Liver (tissue), 9 donors: ENCODE results near the gene TRAPPC6A. TPM values are rescaled to one million over a fixed set of nuclear protein-coding genes. Genes with fewer than 3 reads are reported as not detected.

ENCODE experiments used
- DNase-seq: peaks from one replicate; pipeline ENCODE4 v3.0.0-alpha.2; 2017; ENCODE audit warnings: low spot score
- H3K27ac ChIP-seq, 2 donors: one replicate each; pipeline ENCODE4 v1.7.0; 2013; ENCODE audit warnings: inconsistent platforms in 2 of 2, low read length in 2 of 2, control low read depth in 1 of 2, low read depth in 1 of 2, mild to moderate bottlenecking in 1 of 2
- H3K27me3 ChIP-seq, 4 donors: one replicate each; pipeline versions ENCODE4 v1.6.1 to v1.7.0; 2013; ENCODE audit warnings: low read length in 3 of 4, inconsistent platforms in 1 of 4, mild to moderate bottlenecking in 1 of 4, moderate library complexity in 1 of 4; ENCODE audit not compliant: control insufficient read depth in 4 of 4, insufficient read depth in 4 of 4
- H3K36me3 ChIP-seq, 4 donors: one replicate each; pipeline versions ENCODE4 v1.6.1 to v1.7.0; 2013; ENCODE audit warnings: low read length in 3 of 4, mild to moderate bottlenecking in 3 of 4, low read depth in 1 of 4, moderate library complexity in 1 of 4; ENCODE audit not compliant: control insufficient read depth in 4 of 4, insufficient read depth in 3 of 4
- H3K4me1 ChIP-seq, 4 donors: one replicate each; pipeline versions ENCODE4 v1.6.1 to v1.7.0; 2013; ENCODE audit warnings: low read length in 3 of 4, mild to moderate bottlenecking in 3 of 4, moderate library complexity in 1 of 4; ENCODE audit not compliant: control insufficient read depth in 4 of 4, insufficient read depth in 4 of 4
- H3K4me3 ChIP-seq, 3 donors: one replicate each; pipeline versions ENCODE4 v1.6.1 to v1.7.0; 2013; ENCODE audit warnings: low read length in 3 of 3, control low read depth in 1 of 3, low read depth in 1 of 3, mild to moderate bottlenecking in 1 of 3
- H3K9ac ChIP-seq, 2 donors: one replicate each; pipeline ENCODE4 v1.7.0; 2013; ENCODE audit warnings: low read length in 2 of 2, mild to moderate bottlenecking in 2 of 2, moderate library complexity in 2 of 2, control low read depth in 1 of 2, low read depth in 1 of 2
- H3K9me3 ChIP-seq, 4 donors: one replicate each; pipeline versions ENCODE4 v1.6.1 to v1.7.0; 2013; ENCODE audit warnings: low read length in 3 of 4; ENCODE audit not compliant: control insufficient read depth in 4 of 4
- CTCF ChIP-seq: fragments of 150-350 bp; IDR thresholded peaks from 2 replicates; pipeline ENCODE4 v1.5.1; 2017; ENCODE audit warnings: improper control_type of control experiment, low read depth, low read length; ENCODE audit not compliant: missing input control
- EGR1 ChIP-seq, 2 donors: IDR thresholded peaks; 2 replicates each; pipeline ENCODE4 v1.6.1; 2016 to 2018; ENCODE audit warnings: antibody characterized with exemption in 2 of 2, low read depth in 2 of 2
- FOXA1 ChIP-seq: IDR thresholded peaks from 2 replicates; pipeline ENCODE4 v1.6.1; 2016; ENCODE audit warnings: antibody characterized with exemption
- FOXA2 ChIP-seq: IDR thresholded peaks from 2 replicates; pipeline ENCODE4 v1.6.1; 2016; ENCODE audit warnings: antibody characterized with exemption
- GABPA ChIP-seq, 2 donors: IDR thresholded peaks in 1 of 2; conservative IDR thresholded peaks in 1 of 2; 2 replicates each; pipeline ENCODE4 v1.6.1; 2016; ENCODE audit warnings: antibody characterized with exemption in 2 of 2, mild to moderate bottlenecking in 1 of 2, moderate library complexity in 1 of 2
- HNF4A ChIP-seq, 2 donors: conservative IDR thresholded peaks; 2 replicates each; pipeline ENCODE4 v1.6.1; 2016; ENCODE audit warnings: antibody characterized with exemption in 2 of 2, mild to moderate bottlenecking in 2 of 2
- HNF4G ChIP-seq: IDR thresholded peaks from 2 replicates; pipeline ENCODE4 v1.6.1; 2016; ENCODE audit warnings: antibody characterized with exemption
- MAX ChIP-seq: IDR thresholded peaks from 2 replicates; pipeline ENCODE4 v1.6.1; 2016; ENCODE audit warnings: antibody characterized with exemption
- NR2F2 ChIP-seq: IDR thresholded peaks from 2 replicates; pipeline ENCODE4 v1.6.1; 2016; ENCODE audit warnings: antibody characterized with exemption
- RAD21 ChIP-seq, 2 donors: IDR thresholded peaks; 2 replicates each; pipeline ENCODE4 v1.6.1; 2016; ENCODE audit warnings: antibody characterized with exemption in 2 of 2, mild to moderate bottlenecking in 2 of 2
- RXRA ChIP-seq, 2 donors: IDR thresholded peaks; 2 replicates each; pipeline ENCODE4 v1.6.1; 2017 to 2018; ENCODE audit warnings: antibody characterized with exemption in 2 of 2, mild to moderate bottlenecking in 1 of 2
- SP1 ChIP-seq: IDR thresholded peaks from 2 replicates; pipeline ENCODE4 v1.6.1; 2018; ENCODE audit warnings: antibody characterized with exemption, mild to moderate bottlenecking
- TAF1 ChIP-seq: conservative IDR thresholded peaks from 2 replicates; pipeline ENCODE4 v1.6.1; 2016; ENCODE audit warnings: antibody characterized with exemption, mild to moderate bottlenecking
- YY1 ChIP-seq: IDR thresholded peaks from 2 replicates; pipeline ENCODE4 v1.6.1; 2016; ENCODE audit warnings: antibody characterized with exemption, mild to moderate bottlenecking
- ZBTB33 ChIP-seq: IDR thresholded peaks from 2 replicates; pipeline ENCODE4 v1.6.1; 2016; ENCODE audit warnings: antibody characterized with exemption
- WGBS: extraction: QIAGEN DNeasy Blood & Tissue Kit; methylation state at CpG from one replicate; pipeline ENCODE4 v1.1.7; 2013; 5-methylcytosine and 5-hydroxymethylcytosine counted together
- polyA plus RNA-seq, 2 donors: library from polyadenylated mRNA; stranded (reverse) in 1 of 2; unstranded in 1 of 2; fragments of 200-250 nt in 1 of 2; fragments of >200 nt in 1 of 2; fragmentation: Nextera tagmentation in 1 of 2; extraction: Ambion mirVana in 1 of 2; gene quantifications; one replicate each; pipeline versions ENCODE4 v1.2.1 to v1.2.3, GENCODE V29; 2013 to 2015
- total RNA-seq, 2 donors: library from RNA; depleted of rRNA; stranded (reverse); fragments of >200 nt; gene quantifications; one replicate each; pipeline ENCODE4 v1.2.3, GENCODE V29; 2014
- TF ChIP-seq, protein P1 (sequence below): IDR thresholded peaks from 2 replicates; pipeline ENCODE4 v1.6.1; 2016; ENCODE audit warnings: antibody characterized with exemption
- donor health status: healthy.
- donor health status: healthy.
- donor health status: healthy.
- donor health status: healthy.
- donor health status: healthy.

The TRAPPC6A gene
- total and polyA plus RNA-seq, 4 donors, result 14.8 to 52.2 (median 28.6) TPM

DNA sequence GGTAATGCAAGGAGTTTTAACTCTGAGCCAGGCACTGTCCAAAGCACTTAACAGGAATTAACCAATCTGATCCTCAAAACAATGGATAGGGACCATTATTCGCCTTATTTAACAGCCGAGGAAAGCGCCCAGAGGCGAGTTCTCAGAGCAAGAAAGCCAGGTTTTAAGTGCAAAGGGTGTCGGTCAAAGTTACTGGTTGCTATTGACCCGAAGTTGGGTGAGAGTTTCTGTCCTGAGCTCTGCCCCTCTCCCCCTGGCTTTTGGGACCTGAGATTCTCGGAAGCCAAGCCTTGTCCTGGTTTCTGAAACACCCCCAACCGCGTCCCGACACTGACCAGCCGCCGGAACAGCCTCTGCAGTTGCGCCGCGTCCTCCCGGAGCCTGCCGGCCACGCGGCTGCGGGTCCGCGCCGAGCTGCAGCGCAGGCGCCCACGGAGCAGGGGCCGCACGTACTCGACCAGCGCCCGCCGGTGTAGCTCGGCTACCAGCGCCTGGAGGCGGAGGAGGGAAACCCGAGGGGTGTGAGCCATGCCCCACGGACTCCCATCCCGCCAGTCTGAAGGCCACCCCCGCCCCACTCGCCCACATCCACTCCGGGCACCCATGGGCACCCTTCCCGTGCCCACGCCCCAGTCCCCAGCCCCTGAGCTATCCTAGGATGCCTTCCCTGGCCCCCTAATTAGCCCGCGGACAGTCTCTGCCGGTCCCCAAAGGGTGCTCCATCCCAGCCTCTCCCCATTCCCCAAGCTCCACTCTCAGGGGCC, 39.3 kb upstream of the TRAPPC6A start:
- H3K27me3 ChIP-seq, result peaks cover 0 to 3% (median 0%) of the 10 kb centered on the region in 4 donors
- no peak overlapping the region for H3K27ac ChIP-seq
- H3K36me3 ChIP-seq, result no peaks in the 10 kb centered on the region
- H3K9me3 ChIP-seq, result no peaks in the 10 kb centered on the region
- TF ChIP-seq RAD21 (IDR thresholded peaks at IDR 0.05), result no peak
- no peak for TF ChIP-seq YY1
- TF ChIP-seq CTCF, result no peak
- no peak for TF ChIP-seq ZBTB33
- TF ChIP-seq TAF1, result no peak
- TF ChIP-seq NR2F2, result no peak
- no peak for TF ChIP-seq MAX
- TF ChIP-seq RXRA (IDR thresholded peaks at IDR 0.05), result no peak
- TF ChIP-seq HNF4G, result no peak
- no peak for TF ChIP-seq EGR1 (IDR thresholded peaks at IDR 0.05; ENCODE audit: low read depth in 2 of 2)
- TF ChIP-seq FOXA2, result no peak
- no peak for TF ChIP-seq FOXA1
- no peak for TF ChIP-seq SP1
- no peak for TF ChIP-seq HNF4A (conservative IDR thresholded peaks at IDR 0.05)
- TF ChIP-seq, protein P1, sequence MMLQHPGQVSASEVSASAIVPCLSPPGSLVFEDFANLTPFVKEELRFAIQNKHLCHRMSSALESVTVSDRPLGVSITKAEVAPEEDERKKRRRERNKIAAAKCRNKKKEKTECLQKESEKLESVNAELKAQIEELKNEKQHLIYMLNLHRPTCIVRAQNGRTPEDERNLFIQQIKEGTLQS, result no peak
- DNase-seq, result no peak
- H3K4me3 ChIP-seq, result no peak overlapping the region
- H3K4me1 ChIP-seq, result peaks cover 0 to 9% (median 2%) of the 10 kb centered on the region in 4 donors
- H3K9ac ChIP-seq, result no peak overlapping the region
- 25% methylated on average over 46 of the region's 46 CpGs for WGBS

GRCh38 chr19:45216667-45217066, 38.6 kb upstream of the TRAPPC6A start:
- no peak overlapping the region for H3K27ac ChIP-seq
- H3K9ac ChIP-seq, result no peak overlapping the region
- no peaks in the 10 kb centered on the region for H3K36me3 ChIP-seq
- TF ChIP-seq GABPA (IDR thresholded peaks at IDR 0.05 in 1 of 2, conservative IDR thresholded peaks at IDR 0.05 in 1 of 2), result no peak
- no peak for TF ChIP-seq RXRA (IDR thresholded peaks at IDR 0.05)
- DNase-seq, result no peak
- peaks cover 0 to 9% (median 3%) of the 10 kb centered on the region in 4 donors for H3K4me1 ChIP-seq
- no peaks in the 10 kb centered on the region for H3K9me3 ChIP-seq
- WGBS, result 75% methylated on average over 6 of the region's 6 CpGs
- peaks cover 0 to 3% (median 0%) of the 10 kb centered on the region in 4 donors for H3K27me3 ChIP-seq
- no peak overlapping the region for H3K4me3 ChIP-seq
